Esophagus muscularis mucosa (tissue), 4 donors: ENCODE results near the gene NUP210. TPM values are rescaled to one million over a fixed set of nuclear protein-coding genes. Genes with fewer than 3 reads are reported as not detected.

ENCODE experiments used
- DNase-seq: peaks from one replicate; pipeline ENCODE4 v3.0.0-alpha.2; 2017; ENCODE audit errors: extremely low spot score
- H3K27ac ChIP-seq, 4 donors: fragments of 200-600 bp; sonication (generic); replicated peaks in 1 of 4; 1 replicate in 3 of 4; 2 replicates in 1 of 4; pipeline ENCODE4 v1.5.1; 2016 to 2019; ENCODE audit warnings: mild to moderate bottlenecking in 1 of 4
- H3K27me3 ChIP-seq, 4 donors: fragments of 200-600 bp; sonication (generic); one replicate each; pipeline versions ENCODE4 v1.5.1 to v1.6.0; 2016 to 2019
- H3K36me3 ChIP-seq, 4 donors: fragments of 200-600 bp; sonication (generic); one replicate each; pipeline ENCODE4 v1.5.1; 2016 to 2019
- H3K4me1 ChIP-seq, 4 donors: fragments of 200-600 bp; sonication (generic); one replicate each; pipeline ENCODE4 v1.5.1; 2016 to 2019
- H3K4me3 ChIP-seq, 4 donors: fragments of 200-600 bp; sonication (generic); 1 replicate in 2 of 4; 2 replicates in 2 of 4; pipeline ENCODE4 v1.5.1; 2016 to 2019; ENCODE audit warnings: mild to moderate bottlenecking in 4 of 4, moderate library complexity in 1 of 4
- H3K9me3 ChIP-seq, 4 donors: fragments of 200-600 bp; sonication (generic); 1 replicate in 3 of 4; 2 replicates in 1 of 4; pipeline ENCODE4 v1.5.1; 2016 to 2019
- EP300 ChIP-seq: sonication (generic); formaldehyde crosslinking; IDR thresholded peaks from one replicate; pipeline ENCODE4 v1.6.1; 2017; ENCODE audit warnings: antibody characterized with exemption
- POLR2A ChIP-seq: fragments of 450-650 bp; IDR thresholded peaks from one replicate; pipeline ENCODE4 v1.6.1; 2017; ENCODE audit warnings: antibody characterized with exemption, moderate library complexity, mild to moderate bottlenecking, low read depth
- POLR2AphosphoS5 ChIP-seq, 2 donors: sonication (generic); formaldehyde crosslinking; IDR thresholded peaks; one replicate each; pipeline ENCODE4 v1.6.1; 2017; ENCODE audit warnings: antibody characterized with exemption in 2 of 2
- WGBS: methylation state at CpG from one replicate; pipeline ENCODE4 v1.1.5; 2018; 5-methylcytosine and 5-hydroxymethylcytosine counted together
- intact Hi-C: fragments of 100-400 bp; cut with DNase I; formaldehyde crosslinking; loops from one replicate; pipeline ENCODE4 v1.15.1; 2023
- total RNA-seq, 4 donors: library from RNA; depleted of rRNA; stranded (reverse); fragments of >200 nt; gene quantifications; one replicate each; pipeline versions ENCODE4 v1.1.0 to v1.2.1, GENCODE V29; 2016
- TF ChIP-seq, protein P1 (sequence below), 3 experiments: fragments of 200-600 bp in 2 of 3; fragments of 450-650 bp in 1 of 3; sonication (generic) in 2 of 3; IDR thresholded peaks; one replicate each; pipeline ENCODE4 v1.5.1; 2017 to 2019; ENCODE audit warnings: antibody characterized with exemption in 3 of 3, mild to moderate bottlenecking in 2 of 3, moderate library complexity in 1 of 3

NUP210 gene
- total RNA-seq, 4 donors from 2014 or later, result 2.5 to 5.2 (median 4.2) TPM

DNA sequence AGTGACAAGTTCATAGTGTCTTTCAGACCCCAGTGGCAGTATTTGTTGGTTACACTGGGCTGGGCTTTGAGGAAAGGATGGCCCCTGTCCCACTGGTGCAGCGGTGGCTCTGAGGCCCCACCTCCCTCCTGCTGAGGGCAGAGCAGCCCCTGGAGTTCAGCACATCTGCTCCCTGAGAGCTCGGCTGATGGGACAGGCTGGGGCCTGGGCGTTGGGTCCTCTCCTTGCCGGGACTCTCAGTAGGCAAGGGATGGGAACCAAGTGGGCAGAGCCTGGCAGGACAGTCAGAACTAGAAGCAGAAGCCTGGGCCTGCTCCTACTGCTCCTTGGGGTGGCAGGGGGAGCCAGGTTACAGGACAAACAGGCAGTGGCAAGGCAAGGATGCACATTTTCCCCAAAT is 114.5 kb downstream of the NUP210 start:
- DNase-seq, result no peak
- no peaks in the 10 kb centered on the region for H3K36me3 ChIP-seq
- intact Hi-C loops, result no loop called here
- no CpG with 5 or more reads among the region's 4 CpGs for WGBS
- no peaks in the 10 kb centered on the region for H3K9me3 ChIP-seq
- peaks cover 0 to 11% (median 4%) of the 10 kb centered on the region in 4 donors for H3K4me1 ChIP-seq
- TF ChIP-seq POLR2AphosphoS5 (IDR thresholded peaks at IDR 0.05) (no peak), POLR2A (no peak), EP300 (no peak)
- TF ChIP-seq, protein P1, sequence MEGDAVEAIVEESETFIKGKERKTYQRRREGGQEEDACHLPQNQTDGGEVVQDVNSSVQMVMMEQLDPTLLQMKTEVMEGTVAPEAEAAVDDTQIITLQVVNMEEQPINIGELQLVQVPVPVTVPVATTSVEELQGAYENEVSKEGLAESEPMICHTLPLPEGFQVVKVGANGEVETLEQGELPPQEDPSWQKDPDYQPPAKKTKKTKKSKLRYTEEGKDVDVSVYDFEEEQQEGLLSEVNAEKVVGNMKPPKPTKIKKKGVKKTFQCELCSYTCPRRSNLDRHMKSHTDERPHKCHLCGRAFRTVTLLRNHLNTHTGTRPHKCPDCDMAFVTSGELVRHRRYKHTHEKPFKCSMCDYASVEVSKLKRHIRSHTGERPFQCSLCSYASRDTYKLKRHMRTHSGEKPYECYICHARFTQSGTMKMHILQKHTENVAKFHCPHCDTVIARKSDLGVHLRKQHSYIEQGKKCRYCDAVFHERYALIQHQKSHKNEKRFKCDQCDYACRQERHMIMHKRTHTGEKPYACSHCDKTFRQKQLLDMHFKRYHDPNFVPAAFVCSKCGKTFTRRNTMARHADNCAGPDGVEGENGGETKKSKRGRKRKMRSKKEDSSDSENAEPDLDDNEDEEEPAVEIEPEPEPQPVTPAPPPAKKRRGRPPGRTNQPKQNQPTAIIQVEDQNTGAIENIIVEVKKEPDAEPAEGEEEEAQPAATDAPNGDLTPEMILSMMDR (IDR thresholded peaks at IDR 0.05), result no peak
- H3K27ac ChIP-seq, result no peak overlapping the region
- no peak overlapping the region for H3K4me3 ChIP-seq
- peaks cover 0 to 4% (median 0%) of the 10 kb centered on the region in 4 donors for H3K27me3 ChIP-seq

DNA sequence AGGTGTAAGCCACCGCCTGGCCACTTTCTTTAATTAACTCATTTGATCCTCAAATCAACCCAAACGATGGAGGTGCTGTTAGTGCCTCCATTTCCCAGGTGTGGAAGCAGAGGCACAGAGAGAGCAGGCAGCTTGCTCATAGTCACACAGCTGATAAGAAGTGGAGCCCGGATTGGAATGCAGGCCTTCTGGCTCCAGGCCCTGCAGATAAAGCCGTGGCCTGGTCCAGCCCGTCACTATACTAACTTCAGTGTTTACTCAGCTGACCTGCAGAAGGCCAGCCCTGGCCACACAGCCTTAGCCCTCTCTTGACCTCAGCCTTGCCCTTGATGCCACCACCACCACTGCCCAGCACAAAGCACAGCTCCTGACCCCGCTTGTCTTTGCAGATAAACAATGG is 116.7 kb downstream of the NUP210 start:
- intact Hi-C loops, result no loop called here
- no peak overlapping the region for H3K4me3 ChIP-seq
- no peaks in the 10 kb centered on the region for H3K9me3 ChIP-seq
- H3K27me3 ChIP-seq, result peaks cover 0 to 4% (median 0%) of the 10 kb centered on the region in 4 donors
- H3K27ac ChIP-seq, result no peak overlapping the region
- H3K4me1 ChIP-seq, result peaks cover 0 to 11% (median 4%) of the 10 kb centered on the region in 4 donors
- TF ChIP-seq, protein P1 (IDR thresholded peaks at IDR 0.05), result no peak
- no peak for TF ChIP-seq POLR2A
- no peak for TF ChIP-seq EP300
- no peak for TF ChIP-seq POLR2AphosphoS5 (IDR thresholded peaks at IDR 0.05)
- H3K36me3 ChIP-seq, result no peaks in the 10 kb centered on the region
- no peak for DNase-seq
- 93% methylated on average over 3 of the region's 6 CpGs for WGBS

DNA sequence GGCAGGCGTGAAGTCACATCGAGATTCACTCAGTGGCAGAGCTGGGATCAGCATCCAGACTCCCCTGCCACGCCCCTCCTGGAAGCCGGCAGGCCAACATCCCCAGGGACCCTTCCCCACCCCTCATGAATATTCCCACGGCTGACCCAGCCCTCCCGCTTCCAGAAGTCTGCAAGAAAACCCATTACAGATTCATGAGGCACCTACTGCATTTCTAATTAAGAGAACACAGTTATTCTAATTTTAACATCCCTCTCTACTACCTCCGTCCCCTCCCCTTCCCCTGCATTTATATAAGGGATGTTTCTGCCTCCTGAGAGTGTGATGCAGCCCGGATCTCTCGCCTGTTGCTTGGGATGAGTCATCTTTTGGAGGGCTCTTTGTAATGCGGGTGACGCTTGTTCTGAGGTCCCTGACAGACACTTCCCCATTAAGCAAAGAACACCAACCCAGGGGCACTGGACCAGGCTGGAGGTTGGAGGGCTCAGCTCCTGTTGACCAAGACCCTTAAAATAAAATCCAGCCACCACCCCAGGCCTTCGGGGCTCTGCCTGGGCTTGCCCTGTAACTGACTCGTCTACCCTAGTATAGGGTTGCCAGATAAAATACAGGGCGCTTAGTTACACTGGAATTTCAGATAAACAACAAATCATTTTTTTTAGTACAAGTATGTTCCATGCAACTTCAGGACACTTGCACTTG is 118.7 kb downstream of the NUP210 start:
- no peaks in the 10 kb centered on the region for H3K36me3 ChIP-seq
- intact Hi-C loops, result no loop called here
- H3K9me3 ChIP-seq, result no peaks in the 10 kb centered on the region
- peaks cover 0 to 11% (median 4%) of the 10 kb centered on the region in 4 donors for H3K4me1 ChIP-seq
- no peak for TF ChIP-seq POLR2A
- TF ChIP-seq, protein P1 (IDR thresholded peaks at IDR 0.05), result no peak
- no peak for TF ChIP-seq POLR2AphosphoS5 (IDR thresholded peaks at IDR 0.05)
- no peak for TF ChIP-seq EP300
- H3K27me3 ChIP-seq, result peaks cover 0 to 6% (median 0%) of the 10 kb centered on the region in 4 donors
- H3K4me3 ChIP-seq, result no peak overlapping the region
- DNase-seq, result no peak
- 33% methylated on average over 13 of the region's 14 CpGs for WGBS
- H3K27ac ChIP-seq, result no peak overlapping the region

DNA sequence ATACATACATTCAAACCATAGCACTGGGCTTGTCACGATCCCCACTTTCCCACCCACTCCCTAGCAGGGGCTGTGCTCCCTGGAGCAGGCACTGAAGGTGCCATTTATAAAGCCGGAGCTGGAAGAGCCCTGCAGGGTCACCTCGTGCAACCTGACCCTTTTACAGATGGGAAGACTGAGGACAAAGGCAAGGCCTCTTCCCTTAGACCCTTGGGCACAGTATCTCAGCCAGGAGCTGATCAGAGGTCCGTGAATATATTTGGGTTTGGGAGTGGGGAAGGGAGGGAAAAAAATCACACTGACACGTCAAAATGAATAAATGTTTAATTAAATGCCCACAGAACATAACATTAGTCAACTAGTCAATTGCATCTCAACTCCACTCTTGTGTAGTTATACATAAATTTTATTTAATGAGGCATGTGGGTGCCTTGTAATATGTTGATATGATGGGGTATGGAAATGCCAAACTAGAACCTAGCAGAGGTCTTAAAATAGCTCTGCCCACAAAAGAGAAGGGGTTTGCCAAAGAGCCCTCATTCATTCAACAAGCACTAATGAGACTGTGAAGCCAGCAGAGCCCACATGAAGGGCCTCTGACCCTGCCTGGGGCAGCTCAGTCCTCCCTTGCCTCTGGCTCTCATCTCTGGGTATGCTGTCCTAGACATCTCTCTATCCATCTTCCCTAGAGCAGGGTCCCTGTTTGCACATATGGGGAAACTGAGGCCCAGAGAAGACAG is 119.4 kb downstream of the NUP210 start:
- H3K9me3 ChIP-seq, result no peaks in the 10 kb centered on the region
- H3K4me1 ChIP-seq, result peaks cover 0 to 11% (median 4%) of the 10 kb centered on the region in 4 donors
- WGBS, result 86% methylated on average over 5 of the region's 5 CpGs
- no peak overlapping the region for H3K4me3 ChIP-seq
- no peaks in the 10 kb centered on the region for H3K36me3 ChIP-seq
- H3K27ac ChIP-seq, result no peak overlapping the region
- TF ChIP-seq POLR2AphosphoS5 (IDR thresholded peaks at IDR 0.05) (no peak), EP300 (no peak), POLR2A (no peak)
- TF ChIP-seq, protein P1 (IDR thresholded peaks at IDR 0.05), result no peak
- peaks cover 0 to 13% (median 0%) of the 10 kb centered on the region in 4 donors for H3K27me3 ChIP-seq
- DNase-seq, result no peak
- intact Hi-C loops, result no loop called here
